ENCODE measurements around the gene PHACTR1. TPM values are rescaled to one million over a fixed set of nuclear protein-coding genes. Genes with fewer than 3 reads are reported as not detected.

The PHACTR1 gene
- total and polyA plus RNA-seq, 2 of the 4 experiments (the other 2 are of a cell fraction): not detected

GRCh38 chr6:12951415-12951814, 234.8 kb downstream of the PHACTR1 start:
- no TSS peak for BruUV-seq (replicated peaks)
- dilution Hi-C loops (cut with HindIII; ENCODE audit: low sequenced_read_pairs, unreplicated experiment) (no loop called here), intact Hi-C loops (cut with micrococcal nuclease) (no loop called here), in situ Hi-C loops (cut with MboI; ENCODE audit: low sequenced_read_pairs) (no loop called here)
- Histone ChIP-seq H2BK120ac (ENCODE audit: low read depth, low read length) (no peak overlapping the region), H2BK5ac (ENCODE audit: low read depth, low read length, poor library complexity, severe bottlenecking) (no peak overlapping the region), H3K18ac (ENCODE audit: low read depth, low read length) (no peak overlapping the region), H2AK5ac (ENCODE audit: low read depth, low read length) (no peak overlapping the region), H3K4me1 (ENCODE audit: control insufficient read depth, insufficient read depth, low read length) (no peaks in the 10 kb centered on the region), H3K9ac (ENCODE audit: low read depth, low read length) (no peak overlapping the region), H4K5ac (ENCODE audit: low read depth, low read length) (no peak overlapping the region), H2BK20ac (ENCODE audit: low read depth, low read length) (no peak overlapping the region), H2AFZ (replicated peaks; ENCODE audit: low read length, poor library complexity) (no peak overlapping the region), H2AK9ac (replicated peaks; ENCODE audit: low read depth, low read length, poor library complexity) (no peak overlapping the region), H3K4me2 (ENCODE audit: low read depth, low read length) (no peak overlapping the region), H3K36me3 (ENCODE audit: control insufficient read depth, insufficient read depth, low read length) (no peaks in the 10 kb centered on the region), H3K79me1 (ENCODE audit: low read depth in 1 of 2, low read length in 2 of 2) (no peaks in the 10 kb centered on the region), H3K23ac (ENCODE audit: low read depth, low read length) (no peak overlapping the region), H3K14ac (replicated peaks; ENCODE audit: low read depth, low read length) (no peak overlapping the region), H4K91ac (ENCODE audit: insufficient read depth, low read depth, low read length) (no peak overlapping the region), H4K20me1 (ENCODE audit: insufficient read depth, low read length) (no peaks in the 10 kb centered on the region), H3K9me3 (ENCODE audit: control insufficient read depth, insufficient read depth, low read length) (no peaks in the 10 kb centered on the region; the same call in 1 of the 2 replicates), H3K56ac (ENCODE audit: extremely low read depth, insufficient read depth, low read length) (no peak overlapping the region), H3K9me1 (ENCODE audit: insufficient read depth, low read length) (no peaks in the 10 kb centered on the region), H3K4me3 (ENCODE audit: insufficient read depth, low read depth, low read length) (no peak overlapping the region), H3K4ac (ENCODE audit: low read depth, low read length) (no peak overlapping the region), H2BK15ac (ENCODE audit: low read depth, low read length) (no peak overlapping the region), H3K27ac (ENCODE audit: insufficient read depth, low read length) (no peak overlapping the region), H4K8ac (ENCODE audit: low read depth in 2 of 2, low read length in 2 of 2) (no peak overlapping the region), H3K27me3 (ENCODE audit: control insufficient read depth, insufficient read depth, low read length) (0 out of 2 replicates have a peak, but pooled peaks cover under 1% of the 10 kb centered on the region)
- DNase-seq (no peak), ATAC-seq (ENCODE audit: low read depth) (no peak)
- POLR2A ChIA-PET (ENCODE audit: unreplicated experiment): no interaction called here
- CTCF ChIA-PET: no interaction called here
- TF ChIP-seq SMC3 (IDR thresholded peaks at IDR 0.05; ENCODE audit: low read depth, low read length) (no peak), BHLHE40 (IDR thresholded peaks at IDR 0.05; ENCODE audit: low read depth, low read length) (no peak), ELK1 (IDR thresholded peaks at IDR 0.05; ENCODE audit: borderline replicate concordance, low read depth, low read length) (no peak), MXI1 (IDR thresholded peaks at IDR 0.05; ENCODE audit: borderline replicate concordance, low read depth, low read length) (no peak), USF2 (IDR thresholded peaks at IDR 0.05; ENCODE audit: low read depth, low read length) (no peak), RAD21 (IDR thresholded peaks at IDR 0.05; ENCODE audit: low read length) (no peak), NFE2L2 (IDR thresholded peaks at IDR 0.05; ENCODE audit: low read depth, low read length) (no peak), CTCF (conservative IDR thresholded peaks at IDR 0.05; ENCODE audit: low read depth, low read length) (no peak), MAZ (IDR thresholded peaks at IDR 0.05; ENCODE audit: borderline replicate concordance, low read depth, low read length) (no peak), RCOR1 (IDR thresholded peaks at IDR 0.05; ENCODE audit: insufficient replicate concordance, low read length) (no peak), MAFK (IDR thresholded peaks at IDR 0.05; ENCODE audit: low read depth, low read length) (no peak), POLR2A (IDR thresholded peaks at IDR 0.05; ENCODE audit: low read depth, low read length) (no peak), CEBPB (IDR thresholded peaks at IDR 0.05; ENCODE audit: low read depth, low read length) (no peak), FOS (IDR thresholded peaks at IDR 0.05; ENCODE audit: low read depth, low read length) (no peak), CHD1 (IDR thresholded peaks at IDR 0.05; ENCODE audit: low read depth, low read length) (no peak)
